Uterus (tissue), 2 donors: ENCODE data around the gene TBX10.

Source experiments
- CTCF ChIP-seq, 4 experiments: fragments of 200-600 bp in 2 of 4; fragments of 450-650 bp in 2 of 4; sonication (generic) in 2 of 4; IDR thresholded peaks; one replicate each; pipeline ENCODE4 v1.5.1; 2016 to 2019; ENCODE audit warnings: antibody characterized with exemption in 4 of 4, mild to moderate bottlenecking in 2 of 4, moderate library complexity in 1 of 4
- POLR2A ChIP-seq, 2 donors: fragments of 450-650 bp; IDR thresholded peaks; one replicate each; pipeline ENCODE4 v1.6.1; 2016; ENCODE audit warnings: antibody characterized with exemption in 2 of 2, mild to moderate bottlenecking in 1 of 2, moderate library complexity in 1 of 2

- no peak for TF ChIP-seq CTCF (IDR thresholded peaks at IDR 0.05)
- no peak for TF ChIP-seq POLR2A (IDR thresholded peaks at IDR 0.05)
Observed at GRCh38 chr11:67652965-67653845, 13.6 kb upstream of the TBX10 start.
